Epithelial cell of esophagus (primary cell): ENCODE results near the gene BMPR1A.
"Not testable (repeated sequence)": the region's sequence is repeated elsewhere in the genome, so short reads cannot be mapped to it uniquely, and the experiment has no call there.

Experiments used
- DNase-seq: peaks from one replicate; pipeline ENCODE4 v3.0.0; 2010; ENCODE audit warnings: low read depth
- H3K4me3 ChIP-seq: 2 replicates; pipeline ENCODE4 v1.5.1; 2011; ENCODE audit warnings: mild to moderate bottlenecking, low read length, control low read depth
- CTCF ChIP-seq: IDR thresholded peaks from 2 replicates; pipeline ENCODE4 v1.5.1; 2011; ENCODE audit warnings: low read depth, mild to moderate bottlenecking, low read length, control low read depth, inconsistent platforms; ENCODE audit not compliant: insufficient read depth; ENCODE audit errors: missing control alignments

Gene BMPR1A

GRCh38 chr10:86862373-86862772 is 106.0 kb downstream of the BMPR1A start:
- TF ChIP-seq CTCF: no peak
- H3K4me3 ChIP-seq: no peak overlapping the region
- no peak for DNase-seq

GRCh38 chr10:86862786-86863483 is 106.5 kb downstream of the BMPR1A start:
- no peak overlapping the region for H3K4me3 ChIP-seq
- TF ChIP-seq CTCF: no peak
- DNase-seq: no peak

- no peak for DNase-seq
- H3K4me3 ChIP-seq: no peak overlapping the region
- TF ChIP-seq CTCF: no peak
Measured at GRCh38 chr10:86863484-86863842, 107.0 kb downstream of the BMPR1A start.

- not testable (repeated sequence) for H3K4me3 ChIP-seq, DNase-seq
Measured at GRCh38 chr10:86865011-86865811, 108.8 kb downstream of the BMPR1A start.

GRCh38 chr10:86867149-86867548 is 110.7 kb downstream of the BMPR1A start:
- no peak for DNase-seq
- no peak overlapping the region for H3K4me3 ChIP-seq
- TF ChIP-seq CTCF: no peak

GRCh38 chr10:86868353-86868752 is 111.9 kb downstream of the BMPR1A start:
- DNase-seq: no peak
- no peak overlapping the region for H3K4me3 ChIP-seq
- TF ChIP-seq CTCF: no peak

- no peak overlapping the region for H3K4me3 ChIP-seq
- no peak for DNase-seq
- TF ChIP-seq CTCF: no peak
Measured at GRCh38 chr10:86870679-86871078, 114.3 kb downstream of the BMPR1A start.
